Activated CD4-positive, alpha-beta T cell treated with anti-CD3 and anti-CD28 coated beads, Interleukin-2, amount 50 U/mL, for 1 hour (primary cell): Measurements from ENCODE around the gene FOXO6.

ENCODE experiments used
- DNase-seq: peaks from one replicate; pipeline ENCODE4 v3.0.0-alpha.2; 2020

Gene FOXO6

DNA sequence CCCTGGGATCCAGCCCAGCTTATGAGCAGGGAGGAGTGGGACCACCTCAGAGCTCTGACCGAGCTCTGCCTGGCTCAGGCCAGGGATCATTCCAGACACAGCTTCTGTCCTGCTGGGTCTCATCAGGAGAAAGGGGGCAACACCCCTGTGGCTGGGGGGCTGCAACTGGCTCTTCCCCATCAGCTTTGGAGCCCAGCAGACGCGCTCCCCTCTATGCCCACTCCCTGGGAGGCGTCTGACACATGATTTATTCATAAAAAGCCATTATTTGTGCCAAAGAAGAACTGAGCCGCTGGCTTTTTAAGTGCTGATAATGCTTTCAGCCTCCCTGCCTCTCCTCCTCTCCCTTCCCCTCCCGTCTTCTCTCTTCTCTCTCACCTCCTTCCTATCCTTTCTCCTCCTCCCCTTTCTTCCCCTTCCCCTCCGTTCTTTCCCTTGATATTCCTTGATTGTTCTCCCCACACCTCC, 25.0 kb downstream of the FOXO6 start:
- no peak for DNase-seq

DNA sequence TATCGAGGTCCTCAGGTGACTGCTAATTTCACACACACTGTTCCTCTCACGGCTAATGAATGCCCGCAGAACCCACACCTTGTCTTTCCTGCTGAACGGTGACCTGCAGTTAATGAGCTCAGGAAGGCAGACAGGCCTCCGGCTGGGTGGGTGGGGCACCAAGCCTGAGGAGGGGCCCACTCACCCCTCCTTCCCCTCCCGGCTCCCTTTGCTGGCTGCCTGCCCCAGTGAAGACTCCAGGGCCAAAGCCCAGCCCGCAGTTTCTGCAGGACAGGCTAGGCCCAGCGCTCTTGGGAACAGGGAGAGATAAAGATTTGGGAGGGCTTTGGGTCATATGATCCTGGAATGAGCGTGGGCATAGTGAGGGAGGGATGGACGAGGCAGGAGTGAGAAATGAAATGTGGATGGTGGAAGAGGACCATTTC, 26.4 kb downstream of the FOXO6 start:
- DNase-seq: no peak

DNA sequence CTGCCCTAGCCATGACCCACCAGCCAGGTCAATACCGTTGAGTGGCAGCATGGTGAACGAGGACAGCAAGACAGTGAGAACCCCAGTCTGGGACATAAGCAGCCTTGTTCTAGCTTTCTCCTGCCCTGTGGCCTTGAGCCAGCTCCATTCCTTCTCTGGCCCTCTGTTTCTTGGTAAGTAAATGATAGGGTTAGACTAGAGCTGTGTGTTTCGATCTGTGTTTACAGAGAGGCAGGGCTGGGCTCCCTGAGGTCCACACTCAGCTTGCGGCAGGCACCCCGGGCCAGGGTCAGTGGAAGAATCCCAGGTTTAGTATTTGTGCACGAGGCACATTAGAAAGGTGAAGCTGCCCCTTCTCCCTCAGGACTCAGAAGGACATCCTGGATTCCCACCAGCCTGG, 27.3 kb downstream of the FOXO6 start:
- no peak for DNase-seq

DNA sequence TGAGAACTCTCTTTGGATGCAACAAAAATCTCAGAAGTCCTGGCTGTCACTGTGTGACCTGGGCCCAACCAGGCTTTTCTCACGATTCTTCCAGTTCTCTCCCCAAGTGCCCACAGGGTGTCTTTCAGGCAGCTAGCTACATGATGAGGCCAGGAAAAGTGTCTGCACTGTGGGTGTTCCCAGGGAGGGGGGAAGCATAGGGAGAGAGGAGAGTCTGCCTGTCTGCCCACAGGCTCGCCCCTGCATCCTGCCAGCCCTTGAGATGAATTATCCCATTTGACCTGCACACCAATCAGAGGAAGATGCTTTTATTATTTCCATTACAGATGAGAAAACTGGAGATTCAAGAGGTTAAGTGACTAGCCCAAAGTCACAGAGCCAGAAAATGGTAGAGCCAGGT, 27.8 kb downstream of the FOXO6 start:
- no peak for DNase-seq

DNA sequence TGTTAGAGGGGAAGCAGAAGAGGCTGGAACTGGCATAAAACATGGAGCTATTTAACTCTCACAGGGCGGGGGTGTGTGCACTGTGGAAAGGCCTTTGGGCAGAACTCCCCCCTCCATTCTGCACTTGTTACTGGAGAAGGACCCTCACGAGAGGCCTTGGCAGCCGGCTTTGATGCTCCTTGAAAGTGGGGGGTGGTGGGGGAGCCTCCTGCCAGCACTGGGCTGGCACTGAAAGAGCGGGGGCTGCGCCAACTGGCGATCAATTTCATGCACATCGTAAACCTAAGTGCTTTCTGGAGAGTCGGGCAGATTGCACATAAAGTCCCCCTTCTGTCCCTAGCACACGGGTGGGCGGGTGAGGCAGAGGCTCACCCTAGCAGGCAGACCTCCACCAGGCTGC, 28.9 kb downstream of the FOXO6 start:
- no peak for DNase-seq

DNA sequence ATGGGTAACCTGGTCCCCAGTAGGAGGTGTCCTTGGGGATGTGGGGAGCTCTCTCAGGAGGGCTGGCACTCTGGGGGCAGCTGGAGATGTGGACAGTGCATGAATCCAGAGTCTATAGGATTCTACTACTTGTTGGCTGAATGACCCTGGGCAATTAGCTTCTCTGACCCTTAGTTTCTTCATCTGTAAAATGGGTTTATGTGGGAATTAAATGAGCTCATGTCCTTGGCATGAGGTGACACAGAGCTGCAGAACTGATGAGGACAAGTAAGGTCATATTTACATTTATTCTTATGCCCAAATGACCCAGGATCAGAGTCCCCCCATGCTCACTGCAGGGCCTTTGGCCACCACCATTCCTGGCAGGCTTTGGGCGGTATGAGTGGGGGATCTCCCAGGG, 29.3 kb downstream of the FOXO6 start:
- DNase-seq: no peak

DNA sequence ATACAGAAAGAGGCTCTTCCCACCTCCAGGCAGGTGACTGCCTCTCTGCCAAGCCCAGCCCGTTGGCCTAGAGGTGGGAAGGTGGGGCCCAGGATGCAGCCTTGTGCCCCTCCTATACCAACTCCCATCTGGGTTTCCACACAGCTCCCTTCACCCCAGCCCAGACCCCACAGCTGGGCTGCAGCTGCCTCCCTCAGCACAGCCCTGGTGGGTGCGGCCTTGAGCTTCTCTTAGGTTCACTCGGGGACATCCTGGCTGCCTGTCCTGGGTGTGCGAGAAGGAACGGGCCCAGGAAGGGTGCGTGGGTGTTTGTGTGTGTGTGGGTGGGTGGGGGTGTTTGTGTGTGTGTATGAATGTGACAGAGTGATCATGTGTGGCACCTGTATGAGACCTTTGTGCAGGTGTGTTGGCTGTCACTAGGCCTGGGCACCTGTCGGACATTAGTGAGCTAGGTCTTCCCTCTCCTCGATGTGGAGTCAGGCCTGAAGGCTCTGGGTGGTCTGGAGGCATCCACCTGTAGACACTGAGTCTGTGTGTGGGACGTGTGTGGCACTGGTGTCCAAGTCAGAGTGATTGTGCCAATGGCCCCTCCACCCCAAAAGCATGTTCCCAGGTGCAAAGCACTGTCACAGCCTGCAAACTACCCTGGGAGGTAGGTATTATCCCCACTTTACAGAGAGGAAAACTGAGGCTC, 30.7 kb downstream of the FOXO6 start:
- no peak for DNase-seq

DNA sequence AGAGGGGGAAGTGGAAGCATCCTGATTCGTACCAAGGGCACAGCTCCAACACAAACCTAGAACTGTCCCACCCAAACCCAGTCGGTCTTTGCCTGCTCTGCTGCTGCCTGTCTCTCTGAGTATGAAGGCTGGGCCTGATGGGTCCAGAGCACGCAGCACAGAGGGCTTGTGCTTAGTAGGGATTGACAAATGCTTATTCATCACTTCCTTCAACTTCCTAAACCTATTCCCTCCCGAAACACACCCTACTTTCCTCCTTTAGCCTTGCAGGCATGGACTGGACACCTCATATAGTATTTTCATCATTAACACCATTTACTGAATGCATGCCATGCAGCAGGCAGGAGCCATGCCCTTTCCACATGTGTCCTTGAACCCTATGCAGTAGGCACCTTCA, 31.3 kb downstream of the FOXO6 start:
- no peak for DNase-seq

DNA sequence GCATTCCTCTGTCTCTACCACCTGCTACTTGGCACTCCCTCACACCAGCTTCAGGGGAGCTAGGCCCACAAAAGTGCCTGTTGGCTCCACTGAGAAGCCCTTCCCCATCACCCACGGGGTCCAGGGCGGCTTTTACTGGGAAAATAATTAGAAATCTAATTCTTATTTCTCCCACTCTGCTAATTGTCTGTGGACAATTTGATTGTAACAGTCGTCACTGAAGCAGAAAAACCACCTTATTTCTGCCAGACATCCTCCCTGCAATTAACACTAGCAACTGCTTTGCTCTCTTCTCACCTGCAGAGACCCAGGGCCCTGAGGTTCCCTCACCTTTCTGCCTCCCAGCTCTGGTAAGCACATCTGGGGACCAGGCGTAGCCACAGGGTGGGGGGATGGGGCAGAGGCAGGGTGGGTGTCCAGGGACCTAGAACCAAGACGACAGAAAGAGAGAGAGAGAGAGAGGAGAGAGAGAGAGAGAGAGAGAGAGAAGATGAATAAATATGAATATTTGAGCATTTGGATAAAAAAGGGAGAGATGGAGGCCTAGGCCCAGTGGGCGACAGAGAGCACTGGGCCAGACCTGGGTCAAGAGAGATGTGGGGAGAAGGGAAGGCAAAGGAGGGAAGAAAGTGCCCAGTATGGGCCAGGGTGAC, 32.6 kb downstream of the FOXO6 start:
- no peak for DNase-seq

DNA sequence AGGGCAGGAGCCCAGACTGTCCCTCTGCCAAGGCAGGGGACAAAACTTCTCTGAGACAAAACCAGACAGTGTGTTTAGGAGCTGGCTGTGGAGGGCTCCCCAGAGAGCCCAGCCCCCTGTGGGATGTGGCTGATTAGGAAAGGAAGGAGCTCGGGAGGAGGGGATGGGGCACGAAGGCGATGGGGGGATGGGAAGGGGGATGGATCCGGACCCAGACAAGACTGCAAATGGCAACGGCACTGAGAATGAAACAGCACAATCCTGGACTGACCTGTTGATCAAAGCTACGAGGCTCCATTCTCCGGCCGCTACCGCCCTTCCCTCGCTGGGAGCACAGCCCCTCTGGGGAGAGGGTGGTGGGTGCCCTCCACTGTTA, 33.1 kb downstream of the FOXO6 start:
- DNase-seq: no peak

DNA sequence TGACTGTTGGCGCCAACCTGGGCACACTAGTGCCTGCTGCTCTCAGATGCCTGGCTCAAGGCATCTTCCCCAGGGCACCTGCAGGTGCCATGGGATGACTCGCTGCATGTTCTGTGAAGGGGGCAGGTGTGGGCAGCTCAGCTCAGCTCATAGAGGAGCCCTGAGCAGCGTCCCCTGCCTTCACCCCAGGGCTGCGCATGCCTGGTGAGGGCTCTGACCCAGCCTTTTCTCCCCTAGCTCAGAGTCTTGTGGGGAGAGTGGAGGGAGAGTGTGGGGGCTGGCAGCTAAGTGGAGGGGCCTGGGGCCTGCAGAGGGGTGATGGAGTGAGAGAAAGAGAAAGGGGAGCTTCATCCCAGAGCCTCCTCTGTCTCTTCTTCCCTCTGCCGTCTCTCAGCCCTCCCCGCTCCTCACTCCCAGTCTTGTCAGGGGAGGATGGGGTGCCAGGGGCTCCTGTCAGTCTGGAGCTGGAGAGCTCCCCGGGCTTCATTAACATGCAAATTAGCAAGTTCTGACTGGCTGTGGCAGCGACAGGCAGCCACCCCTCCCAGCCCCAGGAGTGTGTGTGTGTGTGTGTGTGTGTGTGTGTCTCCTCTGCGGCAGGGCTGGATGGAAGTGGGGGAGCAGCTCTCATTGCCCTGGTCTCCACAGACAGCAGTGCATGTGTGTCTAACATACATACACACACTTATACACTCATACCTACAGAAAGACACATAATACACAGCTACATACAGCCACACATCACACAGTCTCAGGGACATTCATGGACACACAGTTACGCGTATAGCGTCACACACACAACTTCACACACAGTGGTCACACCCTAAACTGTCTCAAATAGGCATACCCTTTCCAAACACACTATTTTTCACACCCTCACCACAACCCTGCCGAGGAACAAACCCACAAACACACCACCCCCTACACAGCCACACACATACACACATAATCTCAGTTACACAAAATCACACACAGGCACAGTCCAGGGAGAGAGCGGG, 34.0 kb downstream of the FOXO6 start:
- no peak for DNase-seq

DNA sequence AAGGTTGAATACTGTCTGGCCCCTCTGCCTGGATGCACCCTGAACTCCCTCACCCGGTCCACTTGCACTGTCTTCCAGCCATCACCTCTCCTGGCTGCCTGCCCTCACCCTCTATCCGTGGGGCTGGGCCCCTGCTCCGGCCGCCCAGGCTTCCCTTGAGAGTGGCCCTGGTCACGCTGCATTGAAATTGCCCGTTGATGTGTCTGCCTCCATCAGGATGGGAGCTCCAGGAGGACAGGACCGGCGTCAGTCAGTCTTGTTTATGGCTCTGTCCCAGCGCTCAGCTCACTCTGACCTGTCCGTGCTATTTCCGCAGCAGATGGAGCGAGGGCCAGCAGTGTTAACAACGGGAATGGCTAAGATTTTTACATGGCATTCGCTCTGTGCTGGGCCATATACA, 34.9 kb downstream of the FOXO6 start:
- no peak for DNase-seq

DNA sequence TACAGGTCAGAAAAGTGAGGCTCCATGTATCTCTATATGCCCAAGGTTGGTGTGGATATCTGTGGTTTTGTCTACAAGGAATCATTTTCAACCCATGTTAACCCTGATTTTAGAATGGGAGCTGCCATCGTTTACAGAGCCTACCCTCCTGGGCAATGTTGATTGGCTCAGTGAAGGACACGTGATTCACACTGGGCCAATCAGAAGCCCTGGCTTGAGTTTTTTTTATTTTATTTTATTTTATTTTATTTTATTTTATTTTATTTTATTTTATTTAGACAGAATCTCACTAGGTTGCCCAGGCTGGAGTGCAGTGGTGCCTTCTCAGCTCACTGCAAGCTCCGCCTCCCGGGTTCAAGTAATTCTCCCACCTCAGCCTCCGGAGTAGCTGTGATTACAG, 35.8 kb downstream of the FOXO6 start:
- no peak for DNase-seq

DNA sequence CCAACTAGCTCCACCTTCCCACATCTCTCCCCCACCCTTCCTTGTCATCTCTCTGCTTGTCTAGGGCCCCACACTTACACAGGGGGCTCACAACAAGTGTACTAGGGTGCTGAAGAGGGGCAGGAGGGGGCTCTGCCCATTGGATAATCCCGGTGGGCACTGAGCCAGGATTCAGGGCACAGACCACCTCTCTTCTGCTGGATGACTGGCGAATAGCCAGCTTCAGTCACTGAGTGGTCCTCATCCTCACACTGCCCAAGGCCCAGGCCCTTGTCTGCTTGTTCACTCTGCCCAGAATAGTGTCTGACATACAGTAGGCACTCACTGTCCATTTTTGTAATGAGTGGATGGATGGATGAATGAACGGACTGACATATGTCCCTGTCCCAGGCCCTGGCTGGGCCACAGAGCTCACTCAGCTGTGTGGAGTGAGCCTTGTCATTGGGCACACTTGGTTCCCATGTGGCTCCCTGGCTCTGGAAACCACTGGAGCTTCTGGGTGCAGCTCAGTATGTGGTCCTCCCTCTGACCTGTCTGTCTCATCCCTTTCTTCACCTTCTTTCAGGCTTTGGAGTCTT, 36.6 kb downstream of the FOXO6 start:
- no peak for DNase-seq

DNA sequence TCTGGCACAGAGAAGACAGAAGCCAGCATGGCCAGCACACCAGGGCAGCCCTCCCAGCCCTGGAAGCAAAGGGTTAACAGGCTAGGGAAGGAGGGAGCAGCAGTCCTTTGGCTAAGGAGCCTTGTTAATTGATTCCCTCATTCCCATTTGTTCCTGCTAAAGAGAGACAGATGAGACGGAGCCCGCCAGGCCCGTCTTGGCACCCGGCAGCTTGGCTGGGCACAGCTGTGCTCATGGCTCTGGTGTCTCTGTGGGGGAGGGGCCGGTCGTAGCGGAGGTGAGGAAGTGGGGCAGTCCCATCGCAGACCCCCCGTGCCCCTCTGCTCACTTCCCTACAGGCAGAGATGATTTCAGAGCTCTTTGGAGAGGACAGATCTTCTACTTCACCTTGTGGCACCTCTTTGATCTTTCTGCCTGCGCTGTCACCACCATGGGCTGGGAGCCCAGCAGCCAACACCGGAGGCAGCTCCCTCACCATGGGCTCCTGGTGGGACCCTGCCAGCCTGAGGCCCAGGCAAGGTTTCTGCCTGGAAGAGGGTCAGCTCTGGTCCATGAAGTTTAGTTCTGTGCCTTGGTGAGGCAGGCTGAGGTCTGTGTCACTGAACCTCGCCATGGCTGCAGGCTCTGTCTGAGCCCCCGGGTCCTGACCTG, 38.0 kb downstream of the FOXO6 start:
- no peak for DNase-seq

DNA sequence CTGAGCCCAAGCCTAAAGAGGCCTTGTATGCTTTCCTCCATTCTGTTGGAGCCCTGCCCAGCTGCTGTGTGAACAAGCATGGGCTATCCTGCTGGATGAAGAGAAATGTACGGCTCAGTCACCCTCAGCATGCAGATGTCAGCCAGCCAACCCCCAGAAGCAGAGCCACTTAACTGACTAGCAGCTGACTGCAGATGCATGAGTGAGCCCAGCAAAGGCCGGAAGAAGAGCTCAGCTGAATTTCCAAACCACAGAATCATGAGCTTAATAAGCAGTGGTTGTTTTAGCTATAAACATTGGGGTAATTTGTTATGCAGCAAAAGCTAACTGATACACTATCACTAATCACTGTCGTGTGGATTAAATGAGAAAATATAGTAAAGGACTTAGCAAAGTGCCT, 39.0 kb downstream of the FOXO6 start:
- DNase-seq: no peak

DNA sequence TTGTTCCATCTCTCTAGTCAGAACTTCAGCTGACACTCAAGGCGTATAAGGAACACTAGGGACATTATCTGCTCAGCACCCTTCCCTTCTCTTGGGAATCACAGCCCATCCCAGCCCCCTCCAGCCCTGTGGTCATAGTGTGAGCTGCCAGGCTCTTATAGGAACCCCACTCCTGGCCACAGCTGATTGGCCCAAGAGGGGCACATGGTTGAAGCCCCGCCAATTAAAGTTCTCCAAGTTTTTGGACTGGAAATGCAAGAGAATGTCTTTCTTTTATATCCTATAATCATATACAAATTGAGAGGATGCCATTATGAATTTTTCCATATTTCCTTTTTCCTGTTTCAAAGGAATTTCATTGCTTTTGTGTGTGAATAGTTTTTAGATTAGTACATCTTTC, 40.7 kb downstream of the FOXO6 start:
- no peak for DNase-seq

DNA sequence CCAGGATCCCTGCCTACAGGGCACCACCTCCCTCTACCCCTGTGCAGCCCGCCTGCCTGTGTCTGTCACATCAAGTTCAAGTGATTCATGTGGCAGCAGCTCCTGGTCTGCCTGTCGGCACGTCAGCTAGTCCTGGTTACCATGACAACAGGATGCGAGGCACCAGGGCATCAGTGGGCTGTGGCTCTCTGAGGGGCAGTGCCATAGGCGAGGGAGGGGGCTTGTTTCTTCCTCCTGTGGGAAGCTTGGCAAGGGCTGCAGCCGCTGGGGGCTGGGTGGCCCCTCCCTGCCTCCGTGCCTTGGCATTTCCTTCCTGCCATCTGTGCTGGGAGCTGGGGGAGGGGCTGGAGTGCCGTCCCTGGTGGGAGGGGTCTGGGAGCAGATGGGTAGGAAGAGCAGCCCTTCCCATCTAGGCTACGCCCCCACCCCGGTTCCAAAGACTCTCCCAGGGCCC, 43.1 kb downstream of the FOXO6 start:
- no peak for DNase-seq

DNA sequence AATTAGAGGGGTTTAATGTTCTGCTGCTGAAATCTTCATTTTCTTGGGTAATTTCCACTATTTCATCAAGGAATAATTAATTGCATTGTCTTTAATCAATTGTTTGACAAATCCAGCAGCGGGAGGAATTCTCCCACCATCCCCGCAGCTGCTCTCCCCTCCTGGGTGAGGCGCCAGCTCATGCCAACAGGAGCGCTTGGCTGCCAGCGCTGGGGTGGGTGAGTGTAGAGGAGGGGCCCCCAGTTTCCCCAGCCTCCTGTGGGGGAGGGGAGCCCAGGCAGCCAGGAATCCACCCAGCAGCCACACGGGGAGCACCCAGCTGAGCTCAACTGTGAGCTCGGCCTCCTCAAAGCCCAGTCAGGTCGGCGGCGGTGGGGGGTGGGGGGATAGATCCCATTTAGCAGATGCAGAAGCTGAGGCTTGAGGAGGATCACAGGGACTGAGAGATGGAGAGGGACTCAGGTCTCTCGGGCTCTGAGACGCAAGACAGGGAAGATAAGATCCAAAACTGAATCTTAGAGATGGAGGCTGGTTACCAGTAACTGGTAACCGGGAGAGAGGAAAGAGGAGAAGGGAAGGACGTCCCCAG, 46.5 kb downstream of the FOXO6 start:
- no peak for DNase-seq

DNA sequence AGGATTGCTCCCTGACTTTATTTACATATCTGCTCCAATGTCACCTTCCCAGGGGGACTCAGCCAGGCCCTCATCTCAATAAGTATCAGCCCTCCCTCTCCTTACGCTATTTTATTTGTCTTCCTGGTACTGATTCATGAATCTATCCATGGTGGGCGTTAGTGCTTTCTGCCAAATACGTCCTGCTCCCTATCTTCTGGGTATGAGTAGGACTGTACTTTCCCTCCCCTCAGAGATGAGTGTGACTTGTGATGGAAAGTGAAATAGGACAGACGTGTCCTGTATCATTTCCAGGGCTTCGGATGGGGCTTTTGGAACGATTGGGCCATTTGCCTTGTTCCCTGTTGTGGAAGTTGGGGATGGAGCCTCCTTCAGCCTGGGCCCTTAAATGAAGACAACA, 47.5 kb downstream of the FOXO6 start:
- no peak for DNase-seq

DNA sequence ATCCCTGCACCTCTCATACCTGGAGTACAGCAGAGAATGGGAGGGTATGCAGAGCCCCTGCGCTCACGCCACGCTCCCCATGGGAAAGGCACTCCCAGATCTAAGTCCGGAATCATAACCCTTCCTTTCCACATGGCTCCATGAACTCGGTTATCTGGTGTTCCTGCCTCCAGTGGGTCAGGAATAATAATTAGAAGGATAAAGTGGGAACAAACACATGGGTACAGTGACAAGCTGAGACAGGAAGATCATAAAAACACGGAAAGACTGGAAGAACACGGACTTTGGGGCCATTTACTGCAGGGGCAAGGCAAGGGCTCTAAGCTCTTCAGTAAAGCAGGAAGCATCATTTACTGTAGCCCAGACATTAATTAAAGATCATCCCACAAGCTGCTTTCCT, 48.6 kb downstream of the FOXO6 start:
- DNase-seq: no peak

DNA sequence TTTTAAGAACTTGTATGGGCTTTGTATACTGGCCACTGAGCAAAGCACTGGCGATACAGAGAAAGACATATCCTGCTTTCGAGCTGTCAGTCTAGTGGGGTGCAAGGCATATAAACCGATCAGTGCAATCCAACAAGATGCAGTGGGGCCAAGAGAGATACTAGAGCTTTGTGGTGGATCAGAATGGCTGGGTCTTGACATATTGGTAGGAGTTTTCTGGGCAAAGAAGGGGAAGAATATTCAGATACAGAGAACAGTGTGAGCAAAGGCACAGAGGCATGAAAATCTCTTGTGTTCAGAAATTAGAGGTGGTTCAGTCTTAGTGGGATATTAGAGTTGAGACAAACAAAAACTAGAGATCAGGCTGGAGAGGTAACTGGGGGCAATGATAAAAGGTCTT, 49.2 kb downstream of the FOXO6 start:
- no peak for DNase-seq
